IPS DF 4.7 (cell line): ENCODE results near the gene PLP2.
"Not testable (repeated sequence)": the region's sequence is repeated elsewhere in the genome, so short reads cannot be mapped to it uniquely, and the experiment has no call there.

Source experiments
- DNase-seq: peaks from one replicate; pipeline ENCODE4 v3.0.0-alpha.2; 2013; ENCODE audit warnings: low spot score; ENCODE audit errors: extremely low read depth

The PLP2 gene

GRCh38 chrX:49163555-49164419, 7.9 kb upstream of the PLP2 start:
- DNase-seq = no peak

DNA sequence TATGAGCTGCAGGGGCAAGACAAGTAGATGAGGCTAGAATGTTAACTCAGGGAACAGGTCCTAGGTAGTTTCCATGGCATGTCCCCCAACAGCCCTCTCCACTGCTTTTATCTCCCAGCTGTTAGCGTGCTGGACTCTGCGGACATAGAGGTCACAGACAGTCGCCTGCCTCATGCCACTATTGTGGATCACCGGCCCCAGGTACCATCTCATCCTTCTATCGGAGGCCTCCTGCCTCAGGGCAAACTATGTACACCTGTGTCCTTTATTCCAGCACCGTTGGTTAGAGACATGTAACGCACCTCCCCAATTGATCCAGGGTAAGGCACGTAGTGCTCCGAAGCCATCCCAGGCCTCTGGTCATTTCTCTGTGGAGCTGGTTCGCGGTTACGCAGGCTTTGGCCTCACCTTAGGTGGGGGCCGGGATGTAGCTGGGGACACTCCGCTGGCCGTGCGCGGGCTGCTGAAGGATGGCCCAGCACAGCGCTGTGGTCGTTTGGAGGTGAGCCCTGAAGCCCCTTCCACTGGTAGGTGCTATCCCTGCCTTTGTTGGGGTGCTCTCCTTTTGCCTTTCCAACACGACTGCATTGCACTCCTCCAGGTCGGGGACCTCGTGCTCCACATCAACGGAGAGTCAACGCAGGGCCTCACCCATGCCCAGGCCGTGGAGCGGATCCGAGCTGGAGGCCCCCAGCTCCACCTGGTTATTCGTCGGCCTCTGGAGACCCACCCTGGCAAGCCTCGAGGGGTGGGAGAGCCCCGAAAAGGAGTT, 6.9 kb upstream of the PLP2 start:
- DNase-seq = no peak

GRCh38 chrX:49165901-49166881, 5.5 kb upstream of the PLP2 start:
- DNase-seq = no peak

DNA sequence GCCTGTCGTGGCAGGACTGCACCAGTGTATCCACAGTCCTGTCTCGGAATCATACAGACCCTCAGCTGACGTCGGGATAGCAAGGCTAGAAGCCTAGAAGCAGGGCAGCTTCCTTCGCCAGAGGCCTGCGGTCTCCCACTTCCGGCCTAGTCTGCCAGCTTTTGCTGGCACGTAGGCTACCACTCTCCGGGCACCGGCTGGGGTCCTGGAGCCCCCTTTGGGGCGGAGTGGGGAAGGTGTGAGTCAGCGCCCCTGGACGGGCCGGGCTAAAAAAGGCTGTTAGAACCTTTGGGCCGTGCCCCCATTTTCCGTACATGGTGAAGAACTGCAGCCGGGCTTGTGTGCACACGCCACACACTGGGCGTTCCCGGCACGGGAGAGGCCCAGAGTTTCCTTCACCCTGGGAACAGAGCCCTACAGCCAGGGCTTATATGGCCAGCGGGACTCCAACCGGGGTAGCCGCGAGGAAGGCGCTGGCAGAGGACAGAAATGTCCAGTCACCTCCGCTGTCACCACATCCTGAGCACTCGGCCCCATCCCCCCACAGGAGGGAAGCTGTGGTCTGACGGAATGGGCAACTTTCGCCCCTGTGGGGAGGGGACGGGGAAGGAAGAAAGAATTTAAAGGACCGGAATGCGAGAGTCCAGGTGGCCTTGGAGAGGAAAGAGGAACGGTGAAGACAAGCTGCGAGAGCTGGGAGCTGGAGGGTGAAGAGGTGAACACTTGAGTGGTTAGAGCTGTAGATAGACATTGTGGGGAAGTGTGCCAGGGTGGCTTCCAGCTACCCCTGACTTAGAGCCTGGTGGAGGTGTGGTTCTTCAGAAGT, 4.6 kb upstream of the PLP2 start:
- DNase-seq = no peak

GRCh38 chrX:49167740-49168108, 4.0 kb upstream of the PLP2 start:
- no peak for DNase-seq

DNA sequence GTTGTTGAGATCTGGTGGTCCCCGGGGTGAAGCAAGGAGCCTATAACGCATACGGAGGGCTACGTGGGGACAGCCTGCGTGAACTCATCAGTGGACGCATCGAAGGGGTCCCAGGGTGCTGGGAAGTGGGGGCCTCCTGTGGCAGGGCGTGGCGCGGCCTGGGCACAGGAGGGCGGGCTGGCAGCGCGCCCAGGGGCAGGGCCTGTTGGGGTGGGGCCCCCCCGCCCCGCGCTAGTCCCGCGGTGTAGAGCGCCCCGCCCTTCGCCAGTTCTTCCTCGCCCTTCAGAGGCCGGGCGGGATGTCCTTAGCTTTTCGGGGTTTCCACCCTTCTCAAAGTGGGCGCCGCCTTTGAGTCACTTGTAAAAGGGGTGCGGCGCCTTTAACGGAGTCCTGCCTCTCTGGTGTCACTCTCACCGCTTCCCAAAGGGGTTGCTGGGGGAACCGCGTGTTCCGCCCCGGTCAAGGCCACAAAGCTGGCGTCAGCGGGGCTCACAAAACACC, 632 bp downstream of the PLP2 start:
- no peak for DNase-seq

GRCh38 chrX:49173544-49173943, 1.8 kb downstream of the PLP2 start:
- not testable (repeated sequence) for DNase-seq

DNA sequence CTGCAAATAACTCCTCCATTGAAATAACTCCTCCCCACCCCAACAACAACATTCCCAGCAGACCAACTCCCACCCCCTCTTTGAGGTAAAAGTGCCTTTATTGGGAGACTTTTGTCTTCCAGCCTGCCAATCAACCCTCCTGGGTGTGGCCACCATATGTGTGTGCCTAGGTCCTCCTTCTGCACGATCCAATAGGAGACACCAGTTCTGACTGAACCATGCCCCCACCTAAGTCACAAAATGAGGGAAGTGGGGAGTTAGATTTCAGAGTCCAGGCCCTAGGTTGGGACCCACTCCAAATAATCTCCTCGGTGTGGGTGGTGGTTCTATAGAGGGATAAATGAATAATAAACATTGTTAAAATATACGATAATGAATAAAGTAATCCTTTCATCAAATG, 3.0 kb downstream of the PLP2 start:
- DNase-seq = no peak

DNA sequence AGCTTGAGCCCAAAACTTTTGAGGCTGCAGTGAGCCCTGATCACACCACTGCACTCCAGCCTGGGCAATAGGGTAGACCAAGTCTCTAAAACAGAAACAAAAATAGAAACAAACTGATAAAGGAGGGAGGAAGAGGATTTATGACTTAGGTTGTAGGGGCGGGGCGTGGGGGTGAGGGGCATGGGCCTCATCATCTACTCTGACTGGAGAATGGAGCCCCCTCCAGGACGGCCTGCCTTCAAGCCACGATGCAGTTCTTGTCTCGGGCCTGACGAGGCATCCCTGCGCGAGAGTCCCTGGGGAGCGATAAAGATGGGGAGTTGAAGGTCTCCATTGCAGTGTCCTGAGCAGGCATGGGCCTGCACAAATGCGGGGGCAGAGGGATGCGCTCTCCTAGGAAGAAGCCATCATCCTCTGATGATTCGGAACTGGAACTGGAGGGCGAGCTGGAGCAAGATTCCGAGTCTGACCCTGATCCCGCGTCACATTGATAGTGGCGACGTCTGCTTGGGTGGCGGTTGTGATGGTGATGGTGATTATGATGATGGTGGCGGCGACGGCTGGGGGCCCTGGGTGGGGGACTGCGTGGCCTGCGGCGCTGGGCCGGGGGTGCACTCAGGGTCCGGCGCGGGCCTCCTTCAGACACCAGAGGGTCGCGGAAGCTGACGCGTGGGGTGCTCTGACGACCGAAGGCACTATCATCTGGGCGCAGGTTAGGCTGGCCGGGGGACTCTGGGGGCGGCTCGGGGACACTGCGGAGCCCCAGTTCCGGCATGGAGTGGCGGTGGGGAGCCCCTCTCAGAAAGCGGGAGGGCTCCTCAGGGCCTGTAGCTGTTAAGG, 4.0 kb downstream of the PLP2 start:
- DNase-seq = no peak

DNA sequence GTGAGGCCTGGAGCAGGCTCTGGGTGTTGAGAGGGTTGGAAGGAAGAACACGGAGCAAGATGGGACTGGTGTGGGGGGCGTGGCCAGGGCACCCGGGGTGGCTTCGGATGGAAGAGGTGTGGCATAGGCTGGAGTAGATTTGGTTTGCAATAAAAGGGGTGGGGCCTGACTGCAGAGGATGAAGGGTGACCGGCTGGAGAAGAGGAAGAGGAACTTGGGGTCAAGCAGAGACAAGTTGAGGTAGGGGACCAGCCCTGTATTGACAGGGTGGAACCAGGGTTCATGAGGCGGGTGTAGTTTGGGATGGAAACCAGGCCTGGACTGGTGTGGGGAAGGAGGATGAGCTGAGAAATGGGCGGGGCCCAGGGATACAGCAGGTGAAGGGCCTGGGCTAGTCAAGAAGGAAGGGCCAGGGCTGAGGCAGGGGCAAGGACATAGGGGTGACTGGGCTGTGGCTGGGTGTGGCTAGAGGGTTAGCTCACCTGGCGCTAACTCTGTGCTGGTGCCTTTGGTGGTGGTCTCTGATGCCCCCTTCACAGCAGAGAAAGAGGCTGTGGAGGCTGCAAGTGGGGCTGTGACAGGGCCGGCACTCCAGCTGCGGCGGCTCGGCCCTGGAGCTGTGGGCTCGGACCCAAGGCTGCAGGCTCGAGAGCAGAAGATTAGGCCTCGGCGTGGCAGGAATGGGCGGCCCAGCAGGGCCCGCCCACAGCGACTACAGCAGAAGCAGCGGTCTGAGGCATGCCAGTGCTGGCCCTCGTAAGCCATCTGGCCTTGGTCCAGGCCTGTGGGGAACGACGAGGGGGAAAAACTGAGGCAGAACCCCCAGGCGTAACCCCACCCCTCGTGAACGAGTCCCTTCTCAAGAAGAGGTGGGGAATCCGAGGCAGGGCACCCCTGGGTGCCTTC, 5.0 kb downstream of the PLP2 start:
- no peak for DNase-seq

DNA sequence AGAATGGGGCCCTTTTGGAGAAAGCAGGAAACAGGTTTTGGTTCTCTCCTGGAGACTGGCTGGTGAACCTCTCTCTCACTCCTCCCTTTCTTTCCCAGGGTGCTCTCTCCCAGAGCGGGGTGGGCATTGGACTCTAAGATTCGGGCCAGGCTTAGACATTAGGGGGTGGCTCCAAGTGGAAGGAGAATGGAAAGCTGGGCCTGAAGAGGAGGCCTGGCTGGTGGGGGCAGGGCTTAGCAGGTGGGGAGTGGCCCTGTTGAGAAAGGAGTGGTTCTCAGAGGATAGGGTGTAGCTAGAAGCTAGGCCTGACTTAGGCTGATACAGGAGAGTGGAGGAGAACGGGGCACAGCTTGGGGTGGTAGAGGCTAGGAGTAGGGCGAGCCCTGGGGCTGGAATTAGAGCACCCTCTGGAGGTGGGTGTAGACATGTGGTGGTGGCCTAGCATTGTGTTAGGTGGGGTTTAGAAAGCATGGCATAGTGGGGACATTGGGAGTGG, 5.7 kb downstream of the PLP2 start:
- DNase-seq = no peak

DNA sequence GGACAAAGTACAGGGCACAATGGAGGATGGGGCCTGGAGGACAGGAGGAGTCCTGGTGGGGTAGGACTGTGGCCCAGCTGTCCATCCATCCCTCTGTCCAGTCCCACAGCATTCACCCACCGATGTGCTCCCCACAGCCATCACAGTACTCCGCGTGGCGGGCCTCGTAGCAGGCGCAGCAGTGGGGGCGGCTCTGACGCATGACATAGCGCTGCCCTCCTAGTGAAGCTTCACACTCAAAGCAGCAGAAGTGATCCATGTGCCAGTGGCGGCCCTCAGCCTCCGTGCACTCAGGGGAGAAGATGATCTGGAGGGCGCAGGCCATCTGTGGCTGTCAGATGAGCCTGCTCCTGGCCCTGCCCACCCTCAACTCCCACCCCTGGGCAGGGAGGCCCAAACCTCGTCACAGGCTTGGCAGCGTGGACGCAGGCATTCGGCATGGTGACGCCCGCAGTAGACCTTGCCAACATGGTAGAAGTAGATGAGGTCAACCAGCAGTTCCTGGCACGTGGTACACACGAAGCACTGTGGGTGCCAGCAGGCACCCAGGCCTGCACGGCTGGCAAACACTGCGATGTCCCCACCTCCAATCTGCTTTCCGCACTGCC, 6.3 kb downstream of the PLP2 start:
- no peak for DNase-seq

GRCh38 chrX:49178537-49178936, 6.8 kb downstream of the PLP2 start:
- no peak for DNase-seq

DNA sequence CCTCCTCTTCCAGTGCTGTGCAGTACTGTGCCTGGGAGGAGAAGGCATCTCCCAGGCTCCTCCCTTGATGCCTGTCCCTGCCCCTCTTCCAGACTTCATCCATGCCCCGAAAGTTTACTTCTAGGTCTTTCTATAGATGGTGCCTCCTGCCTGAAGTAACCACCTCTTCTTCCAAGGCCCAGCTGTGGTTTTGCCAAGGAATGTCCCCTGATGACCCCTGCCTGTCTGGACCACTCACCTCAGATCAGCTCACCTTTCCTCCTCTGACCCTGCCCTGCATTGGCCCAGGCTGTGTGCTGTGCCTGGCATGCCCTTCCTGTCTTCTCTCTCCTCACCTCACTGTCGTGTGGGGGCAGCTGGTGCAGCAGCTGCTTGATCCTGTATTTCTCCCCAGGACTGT, 7.7 kb downstream of the PLP2 start:
- no peak for DNase-seq

DNA sequence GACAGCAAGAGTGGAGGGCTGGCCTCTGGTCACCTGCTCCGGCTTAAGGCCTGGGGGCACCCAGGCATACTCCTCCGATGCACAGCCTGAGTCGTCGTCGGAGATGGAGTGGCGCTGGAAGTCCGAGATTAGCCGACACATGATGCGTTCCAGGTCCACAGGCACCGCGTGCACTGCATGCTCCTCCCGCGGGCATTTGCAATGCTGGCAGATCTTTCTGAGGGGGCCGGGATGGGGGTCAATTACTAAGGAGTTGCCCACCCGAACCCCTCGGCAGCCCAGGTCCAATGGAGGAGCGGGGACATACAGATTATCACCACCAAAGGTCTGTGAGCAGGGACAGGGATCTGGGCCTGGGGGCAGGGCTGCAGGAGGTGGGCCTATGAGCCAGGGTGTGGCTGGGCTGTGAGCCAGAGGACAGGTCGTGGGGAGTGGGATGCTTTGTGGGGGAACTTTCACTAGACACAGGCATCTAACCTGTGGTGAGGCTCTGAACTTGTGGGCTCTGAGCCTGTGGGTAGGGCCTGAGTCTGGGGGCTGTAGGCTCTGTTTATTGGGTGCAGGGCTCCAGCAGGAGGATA, 12.1 kb downstream of the PLP2 start:
- no peak for DNase-seq

DNA sequence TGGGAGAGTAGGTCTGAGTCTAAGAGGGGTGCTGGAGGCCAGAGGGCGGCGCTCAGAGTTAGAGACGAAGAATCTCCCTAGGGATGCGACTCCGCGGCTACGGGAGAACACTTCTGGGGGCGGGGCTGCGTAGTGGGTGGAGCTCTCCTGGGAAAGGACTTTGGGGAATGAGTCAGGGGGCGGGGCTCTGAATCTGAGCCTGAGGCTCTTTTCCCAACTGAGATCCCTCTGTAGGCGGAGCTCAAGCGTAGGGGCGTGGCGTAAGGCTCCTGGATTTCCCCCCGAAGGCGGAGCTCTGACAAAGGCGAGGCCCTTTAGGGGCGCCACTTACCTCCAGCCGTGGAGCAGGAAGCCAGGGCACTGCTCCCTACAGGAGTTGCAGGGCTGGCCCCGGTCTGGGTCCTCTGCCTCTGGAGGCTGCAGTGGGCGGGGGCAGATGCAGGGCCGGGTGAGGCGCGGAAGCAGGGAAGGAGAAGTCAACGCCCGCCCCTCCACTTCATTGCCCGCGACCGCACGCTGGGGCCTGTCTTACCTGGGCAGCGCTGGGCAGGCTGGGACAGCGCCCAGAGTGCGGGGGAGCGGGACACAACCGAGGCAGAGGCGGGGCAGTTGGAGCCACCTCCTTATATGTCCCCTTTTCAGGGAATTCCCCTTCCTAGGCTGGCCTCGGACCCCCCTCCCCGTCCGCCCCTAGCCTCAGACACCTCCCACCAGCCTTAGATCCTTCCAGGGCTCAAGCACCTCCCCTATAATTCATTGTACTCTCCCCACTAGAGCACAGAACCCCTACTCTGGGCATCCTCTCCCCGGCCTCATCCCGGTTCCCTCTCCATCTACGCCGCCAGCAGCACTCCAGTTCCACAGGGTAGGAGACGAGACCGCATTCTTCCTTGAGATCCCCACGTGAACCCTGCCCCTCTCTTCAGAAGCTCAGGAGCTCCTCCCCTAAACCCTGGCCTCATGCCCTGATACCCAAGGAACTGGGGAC, 12.9 kb downstream of the PLP2 start:
- no peak for DNase-seq
